ENCODE measurements around the gene FRYL. TPM values are rescaled to one million over a fixed set of nuclear protein-coding genes. Genes with fewer than 3 reads are reported as not detected.

Gene FRYL
- polyA plus RNA-seq, 4 donors = 17.0 to 78.4 (median 21.4) TPM

GRCh38 chr4:48779095-48779997 is 733 bp downstream of the FRYL start:
- DNase-seq (peak; percentile 55 to 86), FAIRE-seq (no peak)
- Histone ChIP-seq H3K27ac (ENCODE audit: low read depth in 1 of 3, low read length in 2 of 3) (peak overlapping the region; percentile 96 to 99 (median 96)), H3K4me1 (ENCODE audit: control insufficient read depth in 3 of 3, insufficient read depth in 2 of 3, low read depth in 1 of 3, low read length in 2 of 3) (peaks cover 2 to 11% (median 11%) of the 10 kb centered on the region in 3 donors), H3K4me3 (ENCODE audit: low read depth in 1 of 3, low read length in 3 of 3) (peak overlapping the region; percentile 66 to 93 (median 89)), H3K36me3 (ENCODE audit: control insufficient read depth in 3 of 3, insufficient read depth in 2 of 3, low read depth in 1 of 3, low read length in 3 of 3) (peaks cover 0 to 2% (median 0%) of the 10 kb centered on the region in 3 donors), H3K9me3 (ENCODE audit: control insufficient read depth in 2 of 2, insufficient read depth in 1 of 2, low read depth in 1 of 2, low read length in 1 of 2) (no peaks in the 10 kb centered on the region), H3K27me3 (ENCODE audit: control insufficient read depth in 3 of 3, insufficient read depth in 3 of 3, low read length in 3 of 3) (no peaks in the 10 kb centered on the region)
- 0 to 1% (median 1%) methylated on average over 64 to 108 of the region's 108 CpGs for WGBS, 3 donors

GRCh38 chr4:48778431-48779094 is 1.5 kb downstream of the FRYL start:
- H3K36me3 ChIP-seq (ENCODE audit: control insufficient read depth in 3 of 3, insufficient read depth in 2 of 3, low read depth in 1 of 3, low read length in 3 of 3) = peaks cover 0 to 3% (median 0%) of the 10 kb centered on the region in 3 donors
- FAIRE-seq (no peak), DNase-seq (peak; percentile 33 to 47)
- peaks cover 2 to 11% (median 11%) of the 10 kb centered on the region in 3 donors for H3K4me1 ChIP-seq (ENCODE audit: control insufficient read depth in 3 of 3, insufficient read depth in 2 of 3, low read depth in 1 of 3, low read length in 2 of 3)
- H3K27me3 ChIP-seq (ENCODE audit: control insufficient read depth in 3 of 3, insufficient read depth in 3 of 3, low read length in 3 of 3) = no peaks in the 10 kb centered on the region
- H3K4me3 ChIP-seq (ENCODE audit: low read depth in 1 of 3, low read length in 3 of 3) = peak overlapping the region; percentile 66 to 93 (median 89)
- WGBS, 3 donors = 0 to 3% (median 0%) methylated on average over 8 of the region's 8 CpGs
- peak overlapping the region; percentile 96 to 99 (median 96) for H3K27ac ChIP-seq (ENCODE audit: low read depth in 1 of 3, low read length in 2 of 3)
- H3K9me3 ChIP-seq (ENCODE audit: control insufficient read depth in 2 of 2, insufficient read depth in 1 of 2, low read depth in 1 of 2, low read length in 1 of 2) = no peaks in the 10 kb centered on the region

- H3K27ac ChIP-seq (ENCODE audit: low read depth in 1 of 3, low read length in 2 of 3) = peak overlapping the region in 1 of 3 donors; percentile 99
- WGBS, 3 donors = 19 to 45% (median 29%) methylated on average over 10 of the region's 10 CpGs
- peaks cover 0 to 4% (median 0%) of the 10 kb centered on the region in 3 donors for H3K36me3 ChIP-seq (ENCODE audit: control insufficient read depth in 3 of 3, insufficient read depth in 2 of 3, low read depth in 1 of 3, low read length in 3 of 3)
- no peak for FAIRE-seq
- H3K27me3 ChIP-seq (ENCODE audit: control insufficient read depth in 3 of 3, insufficient read depth in 3 of 3, low read length in 3 of 3) = no peaks in the 10 kb centered on the region
- H3K4me3 ChIP-seq (ENCODE audit: low read depth in 1 of 3, low read length in 3 of 3) = peak overlapping the region; percentile 14 to 93 (median 26)
- peaks cover 2 to 11% (median 11%) of the 10 kb centered on the region in 3 donors for H3K4me1 ChIP-seq (ENCODE audit: control insufficient read depth in 3 of 3, insufficient read depth in 2 of 3, low read depth in 1 of 3, low read length in 2 of 3)
- DNase-seq = no peak
- no peaks in the 10 kb centered on the region for H3K9me3 ChIP-seq (ENCODE audit: control insufficient read depth in 2 of 2, insufficient read depth in 1 of 2, low read depth in 1 of 2, low read length in 1 of 2)
These were observed 2.3 kb downstream of the FRYL start for GRCh38 chr4:48777739-48778138.

- H3K27ac ChIP-seq (ENCODE audit: low read depth in 1 of 3, low read length in 2 of 3) = no peak overlapping the region
- whole genome bisulfite sequencing, 3 donors = 84 to 87% (median 86%) methylated on average over 16 of the region's 16 CpGs
- H3K27me3 ChIP-seq (ENCODE audit: control insufficient read depth in 3 of 3, insufficient read depth in 3 of 3, low read length in 3 of 3) = no peaks in the 10 kb centered on the region
- no peak overlapping the region for H3K4me3 ChIP-seq (ENCODE audit: low read depth in 1 of 3, low read length in 3 of 3)
- no peaks in the 10 kb centered on the region for H3K9me3 ChIP-seq (ENCODE audit: control insufficient read depth in 2 of 2, insufficient read depth in 1 of 2, low read depth in 1 of 2, low read length in 1 of 2)
- H3K36me3 ChIP-seq (ENCODE audit: control insufficient read depth in 3 of 3, insufficient read depth in 2 of 3, low read depth in 1 of 3, low read length in 3 of 3) = peaks cover 0 to 4% (median 0%) of the 10 kb centered on the region in 3 donors
- H3K4me1 ChIP-seq (ENCODE audit: control insufficient read depth in 3 of 3, insufficient read depth in 2 of 3, low read depth in 1 of 3, low read length in 2 of 3) = peaks cover 2 to 11% (median 7%) of the 10 kb centered on the region in 3 donors
- no peak for DNase-seq
- FAIRE-seq = no peak
These were observed 5.0 kb downstream of the FRYL start for GRCh38 chr4:48774760-48775710.

- Histone ChIP-seq H3K27ac (ENCODE audit: low read depth in 1 of 3, low read length in 2 of 3) (no peak overlapping the region), H3K36me3 (ENCODE audit: control insufficient read depth in 3 of 3, insufficient read depth in 2 of 3, low read depth in 1 of 3, low read length in 3 of 3) (peaks cover 0 to 4% (median 0%) of the 10 kb centered on the region in 3 donors), H3K4me1 (ENCODE audit: control insufficient read depth in 3 of 3, insufficient read depth in 2 of 3, low read depth in 1 of 3, low read length in 2 of 3) (peaks cover 0 to 6% (median 2%) of the 10 kb centered on the region in 3 donors), H3K9me3 (ENCODE audit: control insufficient read depth in 2 of 2, insufficient read depth in 1 of 2, low read depth in 1 of 2, low read length in 1 of 2) (no peaks in the 10 kb centered on the region), H3K27me3 (ENCODE audit: control insufficient read depth in 3 of 3, insufficient read depth in 3 of 3, low read length in 3 of 3) (no peaks in the 10 kb centered on the region), H3K4me3 (ENCODE audit: low read depth in 1 of 3, low read length in 3 of 3) (no peak overlapping the region)
- FAIRE-seq (no peak), DNase-seq (no peak)
- WGBS, 3 donors = 67 to 83% (median 71%) methylated on average over 3 of the region's 3 CpGs
These were observed 7.5 kb downstream of the FRYL start for GRCh38 chr4:48772556-48772955.

- WGBS, 3 donors = 88 to 94% (median 94%) methylated on average over 12 of the region's 12 CpGs
- H3K9me3 ChIP-seq (ENCODE audit: control insufficient read depth in 2 of 2, insufficient read depth in 1 of 2, low read depth in 1 of 2, low read length in 1 of 2) = no peaks in the 10 kb centered on the region
- peaks cover 0 to 4% (median 0%) of the 10 kb centered on the region in 3 donors for H3K4me1 ChIP-seq (ENCODE audit: control insufficient read depth in 3 of 3, insufficient read depth in 2 of 3, low read depth in 1 of 3, low read length in 2 of 3)
- DNase-seq (no peak), FAIRE-seq (no peak)
- H3K27me3 ChIP-seq (ENCODE audit: control insufficient read depth in 3 of 3, insufficient read depth in 3 of 3, low read length in 3 of 3) = no peaks in the 10 kb centered on the region
- no peak overlapping the region for H3K27ac ChIP-seq (ENCODE audit: low read depth in 1 of 3, low read length in 2 of 3)
- peaks cover 0 to 2% (median 0%) of the 10 kb centered on the region in 3 donors for H3K36me3 ChIP-seq (ENCODE audit: control insufficient read depth in 3 of 3, insufficient read depth in 2 of 3, low read depth in 1 of 3, low read length in 3 of 3)
- H3K4me3 ChIP-seq (ENCODE audit: low read depth in 1 of 3, low read length in 3 of 3) = no peak overlapping the region
These were observed 12.8 kb downstream of the FRYL start for GRCh38 chr4:48767055-48767929.

GRCh38 chr4:48766131-48766792 is 13.8 kb downstream of the FRYL start:
- H3K4me1 ChIP-seq (ENCODE audit: control insufficient read depth in 3 of 3, insufficient read depth in 2 of 3, low read depth in 1 of 3, low read length in 2 of 3) = peaks cover 0 to 4% (median 0%) of the 10 kb centered on the region in 3 donors
- no peaks in the 10 kb centered on the region for H3K9me3 ChIP-seq (ENCODE audit: control insufficient read depth in 2 of 2, insufficient read depth in 1 of 2, low read depth in 1 of 2, low read length in 1 of 2)
- 67 to 75% (median 72%) methylated on average over 4 of the region's 4 CpGs for WGBS, 3 donors
- H3K27me3 ChIP-seq (ENCODE audit: control insufficient read depth in 3 of 3, insufficient read depth in 3 of 3, low read length in 3 of 3) = no peaks in the 10 kb centered on the region
- no peak overlapping the region for H3K27ac ChIP-seq (ENCODE audit: low read depth in 1 of 3, low read length in 2 of 3)
- DNase-seq = peak; percentile 20 to 49
- H3K36me3 ChIP-seq (ENCODE audit: control insufficient read depth in 3 of 3, insufficient read depth in 2 of 3, low read depth in 1 of 3, low read length in 3 of 3) = peaks cover 0 to 2% (median 0%) of the 10 kb centered on the region in 3 donors
- H3K4me3 ChIP-seq (ENCODE audit: low read depth in 1 of 3, low read length in 3 of 3) = no peak overlapping the region
- no peak for FAIRE-seq

Data from small intestine (tissue), 7 donors.